Panc1 (cell line): Measurements from ENCODE around the gene CEP128. TPM values are rescaled to one million over a fixed set of nuclear protein-coding genes. Genes with fewer than 3 reads are reported as not detected.

ENCODE experiments used
- ATAC-seq: fragments of 200-7000 bp; cut with Tn5 transposase; 2 replicates; pipeline ENCODE4 v1.9.1; 2020; ENCODE audit warnings: mild to moderate bottlenecking, moderate library complexity
- BruUV-seq: library from RNA; stranded (reverse); fragments of 400-500 nt; replicated peaks from 2 replicates; lab custom pipeline; 2021; lab: Mats Ljungman, UMichigan
- CTCF ChIA-PET: fragments of 300-600 bp; sonication (Branson Sonifier 250); formaldehyde crosslinking; loops from one replicate; lab custom pipeline; 2022; ENCODE audit warnings: antibody characterized with exemption; lab: Charles Lee
- POLR2A ChIA-PET: fragments of 300-600 bp; sonication (Branson Sonifier 250); formaldehyde crosslinking; loops from one replicate; lab custom pipeline; 2022; ENCODE audit warnings: antibody characterized with exemption; lab: Charles Lee
- DNase-seq: peaks from one replicate; pipeline ENCODE4 v3.0.0-alpha.2; 2010; ENCODE audit warnings: low read depth, low spot score
- H3K27ac ChIP-seq: 2 replicates; pipeline ENCODE4 v1.5.1; 2011; ENCODE audit warnings: mild to moderate bottlenecking, low read length, inconsistent platforms
- H3K27me3 ChIP-seq: fragments of 200-500 bp; sonication (Bioruptor generic); 2 replicates; pipeline ENCODE4 v1.6.0; 2014; ENCODE audit warnings: low read length, inconsistent platforms; ENCODE audit not compliant: control insufficient read depth, insufficient read depth
- H3K36me3 ChIP-seq: fragments of 200-500 bp; sonication (Bioruptor generic); 2 replicates; pipeline ENCODE4 v1.5.1; 2014; ENCODE audit warnings: inconsistent platforms, mild to moderate bottlenecking, low read length, moderate library complexity; ENCODE audit not compliant: control insufficient read depth, insufficient read depth
- H3K4me1 ChIP-seq: 2 replicates; pipeline ENCODE4 v1.5.1; 2011; ENCODE audit warnings: inconsistent platforms, mild to moderate bottlenecking, low read length, moderate library complexity; ENCODE audit not compliant: control insufficient read depth, insufficient read depth
- H3K4me3 ChIP-seq, 2 experiments: 2 replicates each; pipeline ENCODE4 v1.5.1; 2011 to 2012; ENCODE audit warnings: low read depth in 2 of 2, low read length in 2 of 2, mild to moderate bottlenecking in 2 of 2, inconsistent platforms in 1 of 2, moderate library complexity in 1 of 2
- H3K9me3 ChIP-seq: fragments of 200-500 bp; sonication (Bioruptor generic); 2 replicates; pipeline ENCODE4 v1.5.1; 2014; ENCODE audit warnings: low read depth, mild to moderate bottlenecking, inconsistent platforms, low read length, moderate library complexity; ENCODE audit not compliant: control insufficient read depth, insufficient read depth
- POLR2AphosphoS5 ChIP-seq: IDR thresholded peaks from 2 replicates; pipeline ENCODE4 v1.6.1; 2012; ENCODE audit warnings: mild to moderate bottlenecking, low read depth, low read length, moderate library complexity
- SIN3A ChIP-seq: IDR thresholded peaks from 2 replicates; pipeline ENCODE4 v1.6.1; 2012; ENCODE audit warnings: low read depth, mild to moderate bottlenecking, low read length, moderate library complexity, borderline replicate concordance; ENCODE audit not compliant: insufficient read depth
- TCF7L2 ChIP-seq: IDR thresholded peaks from 2 replicates; pipeline ENCODE4 v1.6.1; 2011; ENCODE audit warnings: mild to moderate bottlenecking, low read depth, low read length, inconsistent platforms
- in situ Hi-C: cut with HindIII; loops from 2 replicates; pipeline ENCODE4 v1.10.0; 2016; ENCODE audit warnings: low sequenced_read_pairs, low pct_unique_long_range_greater_than_20kb
- intact Hi-C: fragments of 100-400 bp; cut with micrococcal nuclease; formaldehyde crosslinking; loops from one replicate; pipeline ENCODE4 v1.10.0; 2022; ENCODE audit not compliant: unreplicated experiment
- total RNA-seq: library from RNA; stranded (reverse); gene quantifications from one replicate; pipeline ENCODE4 v1.2.1, GENCODE V29; 2021; ENCODE audit not compliant: unreplicated experiment
- TF ChIP-seq, protein P1 (sequence below): fragments of 450-650 bp; IDR thresholded peaks from 2 replicates; pipeline ENCODE4 v1.5.1; 2017; ENCODE audit warnings: mild to moderate bottlenecking
- TF ChIP-seq, protein P2 (sequence below), 2 experiments: IDR thresholded peaks; 2 replicates each; pipeline ENCODE4 v1.6.1; 2011 to 2012; ENCODE audit warnings: low read depth in 2 of 2, control low read depth in 1 of 2, low read length in 1 of 2, mild to moderate bottlenecking in 1 of 2, moderate library complexity in 1 of 2; ENCODE audit not compliant: insufficient read depth in 1 of 2

CEP128 gene
- total RNA-seq, 1 experiment from 2014 or later = 9.3 TPM

DNA sequence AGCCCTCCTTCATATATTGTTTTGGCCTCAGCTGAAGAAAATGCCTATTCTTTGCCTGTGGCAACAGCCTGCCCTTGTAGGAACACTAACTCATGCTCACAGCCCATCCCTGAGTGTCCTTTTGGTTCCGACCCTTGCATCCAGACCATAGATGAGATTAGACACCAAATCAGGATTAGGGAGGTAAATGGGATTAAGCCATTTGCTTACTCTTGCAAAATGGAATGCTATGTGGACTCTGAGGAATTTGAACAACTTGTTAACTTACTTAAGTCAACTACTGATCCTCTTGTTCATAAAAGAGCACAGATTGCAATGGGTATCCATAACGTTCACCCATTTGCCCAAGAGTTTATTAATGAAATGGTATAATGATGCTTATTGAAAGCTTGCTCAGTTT is 41.2 kb upstream of the CEP128 start:
- H3K27me3 ChIP-seq = no peaks in the 10 kb centered on the region
- ChIA-PET POLR2A (no interaction called here), CTCF (no interaction called here)
- no peaks in the 10 kb centered on the region for H3K36me3 ChIP-seq
- intact Hi-C loops (no loop called here), in situ Hi-C loops (no loop called here)
- no peaks in the 10 kb centered on the region for H3K4me1 ChIP-seq
- DNase-seq (no peak), ATAC-seq (no peak)
- no peak overlapping the region for H3K4me3 ChIP-seq
- BruUV-seq = no TSS peak
- no peaks in the 10 kb centered on the region for H3K9me3 ChIP-seq
- no peak for TF ChIP-seq POLR2AphosphoS5
- TF ChIP-seq, protein P1, sequence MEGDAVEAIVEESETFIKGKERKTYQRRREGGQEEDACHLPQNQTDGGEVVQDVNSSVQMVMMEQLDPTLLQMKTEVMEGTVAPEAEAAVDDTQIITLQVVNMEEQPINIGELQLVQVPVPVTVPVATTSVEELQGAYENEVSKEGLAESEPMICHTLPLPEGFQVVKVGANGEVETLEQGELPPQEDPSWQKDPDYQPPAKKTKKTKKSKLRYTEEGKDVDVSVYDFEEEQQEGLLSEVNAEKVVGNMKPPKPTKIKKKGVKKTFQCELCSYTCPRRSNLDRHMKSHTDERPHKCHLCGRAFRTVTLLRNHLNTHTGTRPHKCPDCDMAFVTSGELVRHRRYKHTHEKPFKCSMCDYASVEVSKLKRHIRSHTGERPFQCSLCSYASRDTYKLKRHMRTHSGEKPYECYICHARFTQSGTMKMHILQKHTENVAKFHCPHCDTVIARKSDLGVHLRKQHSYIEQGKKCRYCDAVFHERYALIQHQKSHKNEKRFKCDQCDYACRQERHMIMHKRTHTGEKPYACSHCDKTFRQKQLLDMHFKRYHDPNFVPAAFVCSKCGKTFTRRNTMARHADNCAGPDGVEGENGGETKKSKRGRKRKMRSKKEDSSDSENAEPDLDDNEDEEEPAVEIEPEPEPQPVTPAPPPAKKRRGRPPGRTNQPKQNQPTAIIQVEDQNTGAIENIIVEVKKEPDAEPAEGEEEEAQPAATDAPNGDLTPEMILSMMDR = no peak
- TF ChIP-seq SIN3A = no peak
- TF ChIP-seq TCF7L2 = no peak
- TF ChIP-seq, protein P2, sequence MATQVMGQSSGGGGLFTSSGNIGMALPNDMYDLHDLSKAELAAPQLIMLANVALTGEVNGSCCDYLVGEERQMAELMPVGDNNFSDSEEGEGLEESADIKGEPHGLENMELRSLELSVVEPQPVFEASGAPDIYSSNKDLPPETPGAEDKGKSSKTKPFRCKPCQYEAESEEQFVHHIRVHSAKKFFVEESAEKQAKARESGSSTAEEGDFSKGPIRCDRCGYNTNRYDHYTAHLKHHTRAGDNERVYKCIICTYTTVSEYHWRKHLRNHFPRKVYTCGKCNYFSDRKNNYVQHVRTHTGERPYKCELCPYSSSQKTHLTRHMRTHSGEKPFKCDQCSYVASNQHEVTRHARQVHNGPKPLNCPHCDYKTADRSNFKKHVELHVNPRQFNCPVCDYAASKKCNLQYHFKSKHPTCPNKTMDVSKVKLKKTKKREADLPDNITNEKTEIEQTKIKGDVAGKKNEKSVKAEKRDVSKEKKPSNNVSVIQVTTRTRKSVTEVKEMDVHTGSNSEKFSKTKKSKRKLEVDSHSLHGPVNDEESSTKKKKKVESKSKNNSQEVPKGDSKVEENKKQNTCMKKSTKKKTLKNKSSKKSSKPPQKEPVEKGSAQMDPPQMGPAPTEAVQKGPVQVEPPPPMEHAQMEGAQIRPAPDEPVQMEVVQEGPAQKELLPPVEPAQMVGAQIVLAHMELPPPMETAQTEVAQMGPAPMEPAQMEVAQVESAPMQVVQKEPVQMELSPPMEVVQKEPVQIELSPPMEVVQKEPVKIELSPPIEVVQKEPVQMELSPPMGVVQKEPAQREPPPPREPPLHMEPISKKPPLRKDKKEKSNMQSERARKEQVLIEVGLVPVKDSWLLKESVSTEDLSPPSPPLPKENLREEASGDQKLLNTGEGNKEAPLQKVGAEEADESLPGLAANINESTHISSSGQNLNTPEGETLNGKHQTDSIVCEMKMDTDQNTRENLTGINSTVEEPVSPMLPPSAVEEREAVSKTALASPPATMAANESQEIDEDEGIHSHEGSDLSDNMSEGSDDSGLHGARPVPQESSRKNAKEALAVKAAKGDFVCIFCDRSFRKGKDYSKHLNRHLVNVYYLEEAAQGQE (IDR thresholded peaks at IDR 0.05; ENCODE audit: insufficient read depth in 1 of 2, low read depth in 2 of 2, low read length in 1 of 2) = no peak
- H3K27ac ChIP-seq = no peak overlapping the region

GRCh38 chr14:80981673-80982072 is 40.1 kb upstream of the CEP128 start:
- Histone ChIP-seq H3K4me1 (no peaks in the 10 kb centered on the region), H3K4me3 (no peak overlapping the region), H3K27ac (no peak overlapping the region), H3K36me3 (no peaks in the 10 kb centered on the region), H3K9me3 (no peaks in the 10 kb centered on the region), H3K27me3 (no peaks in the 10 kb centered on the region)
- intact Hi-C loops (no loop called here), in situ Hi-C loops (no loop called here)
- ChIA-PET CTCF (no interaction called here), POLR2A (no interaction called here)
- TF ChIP-seq POLR2AphosphoS5 = no peak
- TF ChIP-seq, protein P1 = no peak
- TF ChIP-seq, protein P2 (IDR thresholded peaks at IDR 0.05; ENCODE audit: insufficient read depth in 1 of 2, low read depth in 2 of 2, low read length in 1 of 2) = no peak
- no peak for TF ChIP-seq TCF7L2
- no peak for DNase-seq
- no peak for ATAC-seq
- no TSS peak for BruUV-seq
